ENCODE measurements around the gene SURF1.

DNA sequence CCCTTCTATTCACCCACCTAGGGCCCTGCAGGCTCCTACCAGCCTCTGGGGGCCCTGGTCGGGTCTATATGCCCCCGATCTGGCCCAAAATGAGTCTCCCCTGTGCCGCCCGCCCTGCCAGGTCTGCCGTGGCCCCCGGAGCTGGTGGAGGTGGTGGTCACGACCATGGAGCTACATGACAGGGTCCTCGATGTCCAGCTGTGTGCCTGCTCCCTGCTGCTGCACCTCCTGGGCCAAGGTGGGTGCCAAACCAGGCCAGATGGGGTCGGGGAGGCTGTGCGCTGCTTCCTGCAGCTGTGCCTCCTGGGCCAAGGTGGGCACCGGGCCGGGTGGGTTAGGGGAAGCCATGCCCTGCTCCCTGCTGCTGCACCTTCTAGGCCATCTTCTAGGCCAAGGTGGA, 44.0 kb upstream of the SURF1 start:
- TF ChIP-seq, protein P1, sequence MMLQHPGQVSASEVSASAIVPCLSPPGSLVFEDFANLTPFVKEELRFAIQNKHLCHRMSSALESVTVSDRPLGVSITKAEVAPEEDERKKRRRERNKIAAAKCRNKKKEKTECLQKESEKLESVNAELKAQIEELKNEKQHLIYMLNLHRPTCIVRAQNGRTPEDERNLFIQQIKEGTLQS (IDR thresholded peaks at IDR 0.05) = no peak
- TF ChIP-seq, protein P1 (CRISPR knock-in tag; conservative IDR thresholded peaks at IDR 0.05) = no peak
- no peak for TF ChIP-seq LARP7 (IDR thresholded peaks at IDR 0.05)
- TF ChIP-seq ZKSCAN1 (IDR thresholded peaks at IDR 0.05; ENCODE audit: low read depth, low read length) = no peak
- no peak for TF ChIP-seq REST (IDR thresholded peaks at IDR 0.05; ENCODE audit: borderline replicate concordance)
- TF ChIP-seq REST (CRISPR knock-in tag; IDR thresholded peaks at IDR 0.05; ENCODE audit: low read depth) = no peak
- TF ChIP-seq JUND (IDR thresholded peaks at IDR 0.05; ENCODE audit: borderline replicate concordance, low read depth, low read length) = no peak
- no peak for TF ChIP-seq JUND (tag; IDR thresholded peaks at IDR 0.05; ENCODE audit: borderline replicate concordance, low read depth, low read length)
- no peak for TF ChIP-seq SP1 (CRISPR knock-in tag; IDR thresholded peaks at IDR 0.05)
- no peak for TF ChIP-seq ZBTB1 (CRISPR knock-in tag; IDR thresholded peaks at IDR 0.05; ENCODE audit: borderline replicate concordance, low read depth)
- no peak for TF ChIP-seq HMGXB4 (CRISPR knock-in tag; IDR thresholded peaks at IDR 0.05)
